A673 (cell line): ENCODE results near the gene LVRN. TPM values are rescaled to one million over a fixed set of nuclear protein-coding genes. Genes with fewer than 3 reads are reported as not detected.

Source experiments
- BruUV-seq: library from RNA; stranded (reverse); fragments of 400-500 nt; replicated peaks from 2 replicates; lab custom pipeline; 2021; lab: Mats Ljungman, UMichigan
- CTCF ChIA-PET: fragments of 300-600 bp; sonication (Branson Sonifier 250); formaldehyde crosslinking; loops from one replicate; lab custom pipeline; 2022; ENCODE audit warnings: antibody characterized with exemption; lab: Charles Lee
- POLR2A ChIA-PET: fragments of 300-600 bp; sonication (Branson Sonifier 250); formaldehyde crosslinking; loops from one replicate; lab custom pipeline; 2022; ENCODE audit warnings: antibody characterized with exemption; ENCODE audit not compliant: low non-redundant PET; lab: Charles Lee
- DNase-seq: peaks from one replicate; pipeline ENCODE4 v3.0.0-alpha.2; 2015; ENCODE audit warnings: low spot score
- H3K27ac ChIP-seq: fragments of 200-600 bp; sonication (generic); 2 replicates; pipeline ENCODE4 v1.5.1; 2016; ENCODE audit warnings: mixed run types, low read depth, mild to moderate bottlenecking, mixed read lengths, antibody characterized with exemption, low read length; ENCODE audit not compliant: poor library complexity, severe bottlenecking
- H3K27me3 ChIP-seq: fragments of 200-600 bp; sonication (generic); replicated peaks from 2 replicates; pipeline ENCODE4 v1.6.1; 2017; ENCODE audit warnings: mixed run types, low read depth, mild to moderate bottlenecking, mixed read lengths, antibody characterized with exemption, low read length; ENCODE audit not compliant: insufficient read depth, poor library complexity
- H3K36me3 ChIP-seq: fragments of 200-600 bp; sonication (generic); 2 replicates; pipeline ENCODE4 v1.6.1; 2016; ENCODE audit warnings: mixed run types, mild to moderate bottlenecking, mixed read lengths, antibody characterized with exemption, low read length; ENCODE audit not compliant: insufficient read depth, poor library complexity, severe bottlenecking
- H3K4me1 ChIP-seq: fragments of 200-600 bp; sonication (generic); 2 replicates; pipeline ENCODE4 v1.6.1; 2017; ENCODE audit warnings: mixed run types, mild to moderate bottlenecking, mixed read lengths, antibody characterized with exemption, low read length; ENCODE audit not compliant: insufficient read depth, poor library complexity, severe bottlenecking
- H3K4me3 ChIP-seq: fragments of 200-600 bp; sonication (generic); 2 replicates; pipeline ENCODE4 v1.5.1; 2016; ENCODE audit warnings: low read depth, mixed run types, mild to moderate bottlenecking, mixed read lengths, low read length; ENCODE audit not compliant: poor library complexity, severe bottlenecking
- H3K9me3 ChIP-seq: fragments of 200-600 bp; sonication (generic); 2 replicates; pipeline ENCODE4 v1.6.1; 2016; ENCODE audit warnings: mixed run types, low read depth, mild to moderate bottlenecking, mixed read lengths, antibody characterized with exemption, low read length; ENCODE audit not compliant: poor library complexity, severe bottlenecking
- CTCF ChIP-seq: fragments of 300-800, 200-600 bp; sonication (generic); conservative IDR thresholded peaks from 2 replicates; pipeline ENCODE4 v1.5.1; 2017; ENCODE audit warnings: low read depth, mild to moderate bottlenecking, antibody characterized with exemption, low read length, moderate library complexity, mixed read lengths
- EZH2 ChIP-seq: fragments of 200-600 bp; sonication (generic); IDR thresholded peaks from 2 replicates; pipeline ENCODE4 v1.6.1; 2017; ENCODE audit warnings: borderline replicate concordance, low read depth, mild to moderate bottlenecking, mixed read lengths, antibody characterized with exemption, low read length; ENCODE audit not compliant: poor library complexity, severe bottlenecking
- intact Hi-C: fragments of 100-400 bp; cut with micrococcal nuclease; formaldehyde crosslinking; loops from one replicate; pipeline ENCODE4 v1.10.0; 2022; ENCODE audit not compliant: unreplicated experiment
- total RNA-seq: library from RNA; stranded (reverse); gene quantifications from 2 replicates; pipeline ENCODE4 v1.2.3, GENCODE V29; 2021

The LVRN gene
- total RNA-seq, 1 experiment from 2014 or later: not detected

- Histone ChIP-seq H3K4me1 (no peaks in the 10 kb centered on the region), H3K36me3 (no peaks in the 10 kb centered on the region), H3K27me3 (no peaks in the 10 kb centered on the region), H3K4me3 (no peak overlapping the region), H3K27ac (no peak overlapping the region), H3K9me3 (no peaks in the 10 kb centered on the region)
- no TSS peak for BruUV-seq
- no peak for DNase-seq
- TF ChIP-seq CTCF (no peak), EZH2 (no peak)
- POLR2A ChIA-PET: no interaction called here
- intact Hi-C loops: no loop called here
- CTCF ChIA-PET: no interaction called here
These were observed 15.0 kb upstream of the LVRN start for GRCh38 chr5:115947260-115947659.

- no peaks in the 10 kb centered on the region for H3K36me3 ChIP-seq
- ChIA-PET CTCF (no interaction called here), POLR2A (no interaction called here)
- BruUV-seq: no TSS peak
- H3K27me3 ChIP-seq: peaks cover 3% of the 10 kb centered on the region
- H3K4me1 ChIP-seq: no peaks in the 10 kb centered on the region
- DNase-seq: no peak
- no peaks in the 10 kb centered on the region for H3K9me3 ChIP-seq
- TF ChIP-seq CTCF: no peak
- no peak for TF ChIP-seq EZH2
- no peak overlapping the region for H3K4me3 ChIP-seq
- intact Hi-C loops: no loop called here
- H3K27ac ChIP-seq: no peak overlapping the region
These were observed 14.2 kb upstream of the LVRN start for GRCh38 chr5:115948091-115948534.

- ChIA-PET CTCF (no interaction called here), POLR2A (no interaction called here)
- H3K4me3 ChIP-seq: no peak overlapping the region
- no peaks in the 10 kb centered on the region for H3K4me1 ChIP-seq
- H3K36me3 ChIP-seq: no peaks in the 10 kb centered on the region
- no peak for DNase-seq
- no TSS peak for BruUV-seq
- H3K27ac ChIP-seq: no peak overlapping the region
- TF ChIP-seq CTCF: no peak
- intact Hi-C loops: no loop called here
- H3K9me3 ChIP-seq: no peaks in the 10 kb centered on the region
- H3K27me3 ChIP-seq: peaks cover 11% of the 10 kb centered on the region
These were observed 13.2 kb upstream of the LVRN start for GRCh38 chr5:115949096-115949495.
